Stimulated activated CD4-positive, alpha-beta T cell treated with anti-CD3 and anti-CD28 coated beads, TNF-alpha, amount 100 ng/mL, for 4 hours (primary cell): ENCODE results near the gene FBXO30.

Source experiments
- DNase-seq, 3 experiments: peaks; one replicate each; pipeline ENCODE4 v3.0.0-alpha.2; 2020; ENCODE audit warnings: low read depth in 3 of 3

Gene FBXO30

DNA sequence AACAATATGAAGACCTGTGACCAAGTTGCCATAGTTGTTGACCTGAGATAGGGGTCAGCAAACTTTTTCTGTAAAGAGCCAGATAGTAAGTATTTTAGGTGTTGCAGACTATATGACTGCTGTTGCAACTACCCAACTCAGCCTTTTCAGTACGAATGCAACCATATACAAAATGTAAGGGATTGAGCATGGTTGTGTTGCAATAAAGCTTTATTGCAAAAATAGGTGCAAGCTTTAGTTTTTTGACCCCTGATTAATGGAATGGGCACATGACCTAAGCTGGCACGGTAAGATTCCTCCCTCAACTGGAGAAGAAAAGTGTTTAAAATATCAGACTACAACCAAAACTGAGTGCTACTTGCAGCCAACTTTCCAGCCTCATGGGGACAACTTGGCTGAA, 62.0 kb downstream of the FBXO30 start:
- DNase-seq: no peak

DNA sequence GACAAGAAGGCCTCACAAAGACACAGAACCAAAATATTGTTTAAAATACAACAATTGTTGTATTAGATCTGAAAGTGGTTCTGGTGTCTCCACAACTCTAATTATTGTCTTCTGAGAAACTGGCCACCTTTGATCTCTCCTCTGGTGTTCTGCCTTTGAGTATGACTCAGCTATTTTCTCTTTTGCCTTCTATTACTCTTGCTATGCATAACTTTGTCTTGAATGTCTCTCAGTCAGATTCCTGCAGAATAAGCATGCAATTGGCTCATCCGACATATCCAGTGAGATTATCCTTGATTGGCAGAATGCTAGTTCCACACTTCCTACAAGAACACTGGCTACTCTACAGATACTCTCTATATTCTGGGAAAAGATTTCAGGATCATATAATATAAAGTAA, 65.0 kb downstream of the FBXO30 start:
- no peak for DNase-seq

GRCh38 chr6:145745861-145746260, 68.7 kb downstream of the FBXO30 start:
- no peak for DNase-seq

GRCh38 chr6:145744619-145745018, 70.0 kb downstream of the FBXO30 start:
- DNase-seq: no peak
